Measurements from ENCODE around the gene CAMK2G.
A peak's percentile ranks its signal among the peaks of the same experiment; 100 is the strongest.
"Not testable (repeated sequence)": the region's sequence is repeated elsewhere in the genome, so short reads cannot be mapped to it uniquely, and the experiment has no call there.

Gene CAMK2G

GRCh38 chr10:73874267-73875138, at the start of gene CAMK2G:
TSS of gene CAMK2G (minus strand) at chr10:73874555. CDS start at chr10:73874461, 94 bp downstream.
- DNase-seq (ENCODE audit: low read depth in 3 of 3) = peak; percentile 64 to 75 (median 68)

DNA sequence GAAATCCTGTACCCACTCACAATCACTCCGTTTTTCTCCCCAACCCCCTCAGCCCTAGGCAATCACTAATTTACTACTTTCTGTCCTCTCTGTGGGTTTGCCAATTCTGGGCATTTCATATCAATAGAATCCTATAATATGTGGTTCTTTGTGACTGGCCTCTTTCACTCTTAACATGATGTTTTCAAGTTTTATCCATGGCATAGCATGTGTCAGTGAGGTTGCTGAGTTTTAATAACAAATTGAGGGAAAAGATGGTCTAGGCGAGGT, 48.4 kb upstream of the CAMK2G start:
- DNase-seq (ENCODE audit: low read depth in 3 of 3) = no peak

- DNase-seq (ENCODE audit: low read depth in 3 of 3) = no peak
These were observed 47.9 kb upstream of the CAMK2G start for GRCh38 chr10:73922007-73922863.

DNA sequence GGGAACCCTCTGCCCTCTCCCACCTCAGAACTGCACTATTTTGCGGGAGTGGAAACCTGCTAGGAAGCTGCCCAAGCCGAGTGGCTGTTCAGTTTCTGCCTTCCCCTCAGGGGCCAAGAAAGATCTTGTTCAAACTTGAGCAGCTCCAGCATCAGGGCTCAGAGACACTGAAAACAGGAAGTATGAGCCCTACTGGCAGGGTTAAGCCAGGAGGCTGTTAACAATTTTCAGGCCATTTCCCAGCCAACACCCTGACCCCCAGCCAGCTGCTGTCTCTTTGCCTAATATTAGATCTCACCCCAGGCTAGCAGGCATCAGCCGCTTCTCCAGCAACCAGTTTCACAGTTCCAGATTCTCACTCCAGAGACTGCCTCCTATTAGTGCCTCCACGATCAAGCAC, 45.7 kb upstream of the CAMK2G start:
- no peak for DNase-seq (ENCODE audit: low read depth in 3 of 3)

DNA sequence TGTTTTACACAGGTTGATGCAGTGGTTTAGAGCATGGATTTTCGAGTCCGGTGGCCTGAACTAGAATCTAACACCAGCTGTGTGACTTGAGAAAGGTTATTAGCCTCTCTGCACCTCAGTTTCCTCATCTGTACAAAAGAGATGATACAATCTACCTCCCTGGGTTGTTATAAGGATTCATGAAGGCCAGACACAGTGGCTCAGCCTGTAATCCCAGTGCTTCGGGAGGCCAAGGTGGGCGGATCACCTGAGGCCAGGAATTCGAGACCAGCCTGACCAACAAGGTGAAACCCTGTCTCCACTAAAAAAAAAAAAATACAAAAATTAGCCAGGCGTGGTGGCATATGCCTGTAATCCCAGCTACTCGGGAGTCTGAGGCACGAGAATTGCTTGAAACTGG, 45.1 kb upstream of the CAMK2G start:
- not testable (repeated sequence) for DNase-seq (ENCODE audit: low read depth in 3 of 3)

GRCh38 chr10:73917566-73918305, 43.4 kb upstream of the CAMK2G start:
- DNase-seq (ENCODE audit: low read depth in 3 of 3) = no peak

DNA sequence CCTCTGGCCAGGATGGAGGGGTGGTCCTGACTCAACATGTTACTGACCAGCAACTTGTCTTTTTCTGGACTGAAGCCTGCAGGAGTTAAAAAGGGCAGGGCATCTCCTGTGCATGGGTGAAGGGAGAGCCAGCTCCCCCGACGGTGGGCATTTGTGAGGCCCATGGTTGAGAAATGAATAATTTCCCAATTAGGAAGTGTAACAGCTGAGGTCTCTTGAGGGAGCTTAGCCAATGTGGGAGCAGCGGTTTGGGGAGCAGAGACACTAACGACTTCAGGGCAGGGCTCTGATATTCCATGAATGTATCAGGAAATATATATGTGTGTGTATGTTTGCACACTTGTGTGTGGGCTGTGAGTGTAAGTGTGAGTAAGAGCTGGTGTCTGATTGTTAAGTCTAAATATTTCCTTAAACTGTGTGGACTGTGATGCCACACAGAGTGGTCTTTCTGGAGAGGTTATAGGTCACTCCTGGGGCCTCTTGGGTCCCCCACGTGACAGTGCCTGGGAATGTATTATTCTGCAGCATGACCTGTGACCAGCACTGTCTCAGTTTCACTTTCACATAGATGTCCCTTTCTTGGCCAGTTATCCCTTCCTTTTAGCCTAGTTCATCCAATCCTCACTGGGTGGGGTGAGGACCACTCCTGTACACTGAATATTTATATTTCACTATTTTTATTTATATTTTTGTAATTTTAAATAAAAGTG, 42.6 kb upstream of the CAMK2G start:
- no peak for DNase-seq (ENCODE audit: low read depth in 3 of 3)

DNA sequence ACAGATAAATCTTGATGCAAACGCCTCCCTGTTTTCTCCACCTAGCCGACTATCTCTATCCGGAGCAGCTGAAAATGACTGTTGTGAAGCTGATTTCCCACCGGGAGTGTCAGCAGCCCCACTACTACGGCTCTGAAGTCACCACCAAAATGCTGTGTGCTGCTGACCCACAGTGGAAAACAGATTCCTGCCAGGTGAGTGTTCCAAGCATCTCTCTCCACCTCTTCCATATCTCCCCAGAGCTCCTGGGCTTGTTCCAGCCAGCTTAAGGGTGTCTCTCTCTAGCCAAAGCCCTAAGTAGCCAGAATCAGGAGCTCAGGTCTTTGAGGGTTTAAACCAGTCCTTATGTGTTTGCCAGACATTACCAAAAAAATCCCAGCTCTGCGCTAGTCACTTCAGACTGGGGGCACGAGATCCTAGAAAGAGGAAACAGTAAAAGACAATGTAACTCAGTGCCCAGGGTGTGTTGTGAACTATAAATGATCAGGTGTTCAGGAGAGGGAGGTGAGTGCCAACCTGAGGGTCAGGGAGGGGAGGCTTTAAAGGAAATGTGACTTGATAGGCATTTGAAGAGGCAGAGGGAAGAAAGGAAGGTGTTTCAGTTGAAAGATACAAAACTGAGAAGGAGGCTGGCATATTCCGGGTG, 41.0 kb upstream of the CAMK2G start:
- no peak for DNase-seq (ENCODE audit: low read depth in 3 of 3)

- no peak for DNase-seq (ENCODE audit: low read depth in 3 of 3)
These were observed 39.7 kb upstream of the CAMK2G start for GRCh38 chr10:73914036-73914435.

GRCh38 chr10:73911553-73912004, 37.2 kb upstream of the CAMK2G start:
- DNase-seq (ENCODE audit: low read depth in 3 of 3) = no peak

DNA sequence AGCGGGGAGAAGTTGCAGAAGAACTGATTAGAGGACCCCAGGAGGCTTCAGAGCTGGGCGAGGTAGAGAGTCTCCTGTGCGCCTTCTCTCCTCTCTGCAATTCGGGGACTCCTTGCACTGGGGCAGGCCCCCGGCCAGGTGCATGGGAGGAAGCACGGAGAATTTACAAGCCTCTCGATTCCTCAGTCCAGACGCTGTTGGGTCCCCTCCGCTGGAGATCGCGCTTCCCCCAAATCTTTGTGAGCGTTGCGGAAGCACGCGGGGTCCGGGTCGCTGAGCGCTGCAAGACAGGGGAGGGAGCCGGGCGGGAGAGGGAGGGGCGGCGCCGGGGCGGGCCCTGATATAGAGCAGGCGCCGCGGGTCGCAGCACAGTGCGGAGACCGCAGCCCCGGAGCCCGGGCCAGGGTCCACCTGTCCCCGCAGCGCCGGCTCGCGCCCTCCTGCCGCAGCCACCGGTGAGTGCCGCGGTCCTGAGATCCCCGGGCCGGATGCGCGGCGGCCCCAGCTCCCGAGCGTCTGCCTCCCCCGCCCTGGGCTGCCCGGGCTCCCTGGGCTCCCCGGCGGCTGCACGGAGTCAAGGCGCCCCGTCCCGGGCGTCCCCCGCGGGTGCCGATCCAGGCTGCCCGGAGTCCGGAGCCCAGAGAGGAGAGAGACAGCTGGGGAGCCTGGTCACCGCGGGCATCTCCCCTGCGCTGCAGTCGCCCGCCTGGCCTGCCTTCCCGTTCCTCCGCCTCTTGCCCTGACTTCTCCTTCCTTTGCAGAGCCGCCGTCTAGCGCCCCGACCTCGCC, 36.6 kb upstream of the CAMK2G start, which contains the start of gene PLAU:
Gene PLAU (plus strand): TSS at position 369 of the 789 bp plus-strand sequence. CDS start 424 bp downstream, outside the sequence.
- peak in 1 of 3 donors; percentile 19 for DNase-seq (ENCODE audit: low read depth in 3 of 3)

DNA sequence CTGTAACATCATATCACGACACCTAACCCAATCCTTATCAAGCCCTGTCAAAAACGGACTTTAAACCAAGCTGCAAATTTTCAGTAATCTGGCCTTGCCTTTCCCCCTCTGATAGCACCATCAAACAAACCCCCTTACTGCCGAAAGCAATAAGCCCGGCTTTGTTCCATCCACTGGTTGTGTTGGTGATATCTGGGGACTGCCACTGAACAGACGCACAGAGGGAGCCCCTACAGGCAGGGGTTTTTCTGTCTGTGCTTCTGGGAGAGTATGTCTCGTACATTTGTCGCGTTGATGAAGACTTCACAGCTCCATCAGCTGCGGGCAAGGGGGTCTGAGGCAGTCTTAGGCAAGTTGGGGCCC, 36.0 kb upstream of the CAMK2G start:
- no peak for DNase-seq (ENCODE audit: low read depth in 3 of 3)

- no peak for DNase-seq (ENCODE audit: low read depth in 3 of 3)
These were observed 35.3 kb upstream of the CAMK2G start for GRCh38 chr10:73909540-73910115.

- DNase-seq (ENCODE audit: low read depth in 3 of 3) = peak in 2 of 3 donors; percentile 33 to 40
These were observed 34.6 kb upstream of the CAMK2G start for GRCh38 chr10:73908853-73909539.

- DNase-seq (ENCODE audit: low read depth in 3 of 3) = no peak
These were observed 33.6 kb upstream of the CAMK2G start for GRCh38 chr10:73907841-73908517.

DNA sequence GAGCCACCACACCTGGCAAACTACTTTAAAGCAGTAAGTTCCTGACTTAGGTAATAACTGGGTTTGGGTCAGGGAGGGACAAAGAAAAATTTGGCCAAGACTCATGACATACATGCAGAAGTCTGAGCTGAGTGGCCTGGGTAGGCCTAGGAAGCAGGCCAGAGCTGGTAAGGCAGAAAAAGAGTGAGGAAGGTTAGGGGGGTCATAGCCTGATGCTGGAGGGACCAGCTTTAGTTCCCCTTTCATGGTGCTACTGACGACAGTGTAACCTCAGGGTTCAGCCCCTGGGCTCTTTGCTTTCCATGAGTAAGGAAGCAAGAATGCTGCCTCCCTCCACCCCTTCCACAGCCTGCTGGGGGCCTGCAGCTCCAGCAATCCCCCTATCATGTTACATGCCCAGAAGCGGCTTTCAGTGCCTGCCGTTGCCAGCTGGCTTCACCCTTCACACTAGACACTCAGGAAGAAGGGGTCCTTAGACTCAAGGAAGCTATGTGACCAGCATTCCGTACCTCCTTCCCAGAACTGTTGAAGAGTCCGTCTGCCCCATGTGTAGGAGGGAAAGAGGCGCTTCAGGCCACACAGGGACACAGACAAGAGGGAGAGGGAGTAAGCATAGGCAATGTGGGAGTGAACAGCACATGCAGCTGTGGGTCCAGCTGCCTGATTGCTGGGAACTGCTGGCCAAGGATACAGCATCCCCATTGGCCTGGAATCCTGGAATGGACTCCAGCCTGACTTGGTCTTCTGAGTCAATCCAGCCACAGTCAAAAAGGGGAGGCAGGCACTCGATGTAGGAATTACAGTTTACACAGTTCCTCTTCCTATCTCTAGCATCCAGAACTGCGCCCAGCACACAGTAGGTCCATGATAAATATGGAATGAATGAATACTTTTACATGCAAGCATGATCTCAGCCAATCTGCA, 32.4 kb upstream of the CAMK2G start:
- DNase-seq (ENCODE audit: low read depth in 3 of 3) = no peak

- DNase-seq (ENCODE audit: low read depth in 3 of 3) = no peak
These were observed 31.1 kb upstream of the CAMK2G start for GRCh38 chr10:73905256-73906020.
